NCI-H1048 (cell line): ENCODE results near the gene SYDE2.

ENCODE experiments used
- DNase-seq: peaks from one replicate; lab custom pipeline; 2025; lab: John Stamatoyannopoulos, UW

SYDE2 gene

DNA sequence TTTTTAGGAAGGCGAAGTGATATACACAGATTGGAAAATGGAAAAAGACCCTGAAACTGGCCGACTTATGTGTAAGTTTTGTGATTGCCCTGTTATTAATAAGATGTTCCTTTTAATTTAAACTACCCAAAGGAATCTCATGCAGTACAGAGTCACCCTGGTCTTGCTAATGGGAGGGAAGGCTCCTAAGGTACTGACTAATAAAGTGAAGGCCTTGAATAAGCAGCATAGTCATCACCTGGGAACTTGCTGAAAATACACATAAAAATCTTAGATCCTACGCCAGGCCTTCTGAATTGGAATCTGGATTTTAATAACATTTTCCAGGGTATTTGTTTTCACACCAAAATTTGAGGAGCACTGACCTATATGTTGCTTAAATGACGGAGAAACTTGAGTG is 79.1 kb downstream of the SYDE2 start:
- no peak for DNase-seq

DNA sequence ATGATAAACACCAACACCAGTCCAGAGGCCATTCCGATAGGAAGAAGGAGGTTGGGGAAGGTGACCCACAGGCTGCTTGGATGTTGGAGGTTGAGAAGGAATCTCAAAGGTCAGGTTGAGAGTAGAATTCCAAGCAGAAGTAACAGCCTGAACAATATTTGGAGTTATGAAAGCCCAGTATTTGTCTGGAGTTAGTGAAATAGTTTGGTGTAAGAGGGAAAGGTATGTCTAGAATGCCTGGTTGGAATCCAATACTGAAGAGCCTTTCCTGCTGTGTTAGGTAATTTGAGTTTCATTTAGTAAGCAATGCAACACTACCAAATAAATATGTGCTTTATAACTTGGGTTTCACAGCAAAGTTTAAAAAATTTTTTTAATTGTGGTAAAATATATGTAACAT is 82.1 kb downstream of the SYDE2 start:
- no peak for DNase-seq

GRCh38 chr1:85116856-85117255 is 84.0 kb downstream of the SYDE2 start:
- DNase-seq = no peak

DNA sequence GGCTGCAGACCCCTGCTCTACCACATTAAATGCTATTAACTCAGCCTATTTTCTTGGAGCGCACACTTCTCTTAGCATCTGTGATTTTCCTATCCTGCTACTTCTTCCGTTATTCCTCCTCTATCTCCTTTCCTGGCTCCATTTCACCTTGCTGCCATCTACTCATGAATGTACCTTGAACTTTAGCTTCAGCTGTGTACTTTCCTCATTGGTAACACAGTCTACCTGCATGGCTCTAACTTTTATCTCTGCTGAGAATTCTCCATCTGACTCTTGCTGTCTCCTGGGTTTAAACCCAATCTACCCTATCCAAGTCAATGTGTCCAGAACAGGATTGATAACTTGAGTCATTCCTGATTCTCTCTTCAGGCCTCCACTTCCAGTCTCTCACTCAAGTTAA is 84.9 kb downstream of the SYDE2 start:
- DNase-seq = no peak

- DNase-seq = no peak
Measured at GRCh38 chr1:85111695-85112094, 89.1 kb downstream of the SYDE2 start.

DNA sequence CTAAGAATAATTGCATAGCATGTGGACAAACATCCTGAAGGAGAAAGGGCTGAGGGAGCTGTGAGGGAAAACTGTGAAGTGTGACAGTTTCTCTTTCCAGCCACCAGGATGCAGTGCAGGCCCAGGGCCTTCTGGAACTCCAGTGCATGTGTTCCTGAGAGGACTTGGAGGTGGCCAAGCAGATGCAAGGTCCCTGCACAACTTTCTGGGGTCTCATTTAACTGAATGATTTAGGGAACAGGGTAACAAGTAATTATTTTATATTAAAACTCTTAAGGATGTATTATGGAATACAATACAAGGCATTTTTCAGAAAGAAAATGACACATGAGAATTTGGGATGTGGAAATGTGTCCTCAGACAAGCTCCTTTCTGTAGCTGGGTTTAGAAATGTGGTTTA is 91.3 kb downstream of the SYDE2 start:
- no peak for DNase-seq
